Testis (tissue), 2 donors: ENCODE data around the gene PCDHGA8.

Source experiments
- CTCF ChIP-seq, 3 experiments: fragments of 450-650 bp in 2 of 3; fragments of 200-600 bp in 1 of 3; sonication (generic) in 1 of 3; IDR thresholded peaks; one replicate each; pipeline ENCODE4 v1.5.1; 2016 to 2019; ENCODE audit warnings: antibody characterized with exemption in 3 of 3, mild to moderate bottlenecking in 2 of 3, moderate library complexity in 1 of 3
- POLR2A ChIP-seq: fragments of 450-650 bp; IDR thresholded peaks from one replicate; pipeline ENCODE4 v1.6.1; 2017; ENCODE audit warnings: antibody characterized with exemption, mild to moderate bottlenecking, moderate library complexity

DNA sequence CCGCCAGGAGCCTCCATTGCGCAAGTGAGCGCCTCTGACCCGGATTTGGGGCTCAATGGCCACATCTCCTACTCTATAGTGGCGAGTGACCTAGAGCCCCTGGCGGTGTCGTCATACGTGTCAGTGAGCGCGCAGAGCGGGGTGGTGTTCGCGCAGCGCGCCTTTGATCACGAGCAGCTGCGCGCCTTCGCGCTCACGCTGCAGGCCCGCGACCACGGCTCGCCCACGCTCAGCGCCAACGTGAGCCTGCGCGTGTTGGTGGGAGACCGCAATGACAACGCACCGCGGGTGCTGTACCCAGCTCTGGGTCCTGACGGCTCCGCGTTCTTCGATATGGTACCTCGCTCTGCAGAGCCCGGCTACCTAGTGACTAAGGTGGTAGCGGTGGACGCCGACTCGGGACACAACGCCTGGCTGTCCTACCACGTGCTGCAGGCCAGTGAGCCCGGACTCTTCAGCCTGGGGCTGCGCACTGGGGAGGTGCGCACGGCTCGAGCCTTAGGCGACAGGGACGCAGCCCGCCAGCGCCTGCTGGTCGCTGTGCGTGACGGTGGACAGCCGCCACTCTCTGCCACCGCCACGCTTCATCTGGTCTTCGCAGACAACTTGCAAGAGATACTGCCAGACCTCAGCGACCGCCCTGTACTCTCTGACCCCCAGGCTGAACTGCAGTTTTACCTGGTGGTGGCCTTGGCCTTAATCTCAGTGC, 17.3 kb downstream of the PCDHGA8 start:
- TF ChIP-seq CTCF (IDR thresholded peaks at IDR 0.05) (no peak), POLR2A (no peak)
